Natural killer cell (primary cell): ENCODE measurements around the gene DIAPH3. TPM values are rescaled to one million over a fixed set of nuclear protein-coding genes. Genes with fewer than 3 reads are reported as not detected.

Experiments
- ATAC-seq, 3 donors: fragments of 150-1000 bp in 2 of 3; fragments of 200-7000 bp in 1 of 3; cut with Tn5 transposase; 1 replicate in 1 of 3; 2 replicates in 2 of 3; pipeline ENCODE4 v1.10.0; 2021; ENCODE audit warnings: mild to moderate bottlenecking in 2 of 3, moderate library complexity in 2 of 3
- DNase-seq, 2 donors: peaks; one replicate each; pipeline versions ENCODE4 v3.0.0 to v3.0.0-alpha.2; 2013 to 2021; ENCODE audit warnings: mixed read lengths in 1 of 2
- H3K27ac ChIP-seq: one replicate; pipeline ENCODE4 v1.5.1; 2013; ENCODE audit warnings: mild to moderate bottlenecking, low read length
- H3K27me3 ChIP-seq: one replicate; pipeline ENCODE4 v1.6.1; 2013; ENCODE audit warnings: low read length; ENCODE audit not compliant: control insufficient read depth, insufficient read depth
- H3K36me3 ChIP-seq: one replicate; pipeline ENCODE4 v1.6.1; 2013; ENCODE audit warnings: low read length; ENCODE audit not compliant: control insufficient read depth, insufficient read depth
- H3K4me1 ChIP-seq: one replicate; pipeline ENCODE4 v1.6.1; 2013; ENCODE audit warnings: low read length; ENCODE audit not compliant: control insufficient read depth, insufficient read depth
- H3K4me3 ChIP-seq: one replicate; pipeline ENCODE4 v1.5.1; 2013; ENCODE audit warnings: low read length
- H3K9me3 ChIP-seq: one replicate; pipeline ENCODE4 v1.6.1; 2013; ENCODE audit warnings: low read length; ENCODE audit not compliant: control insufficient read depth, insufficient read depth
- H3K27ac Mint-ChIP-seq, 2 donors: one replicate each; pipeline ENCODE4 v1.8.0; 2022; ENCODE audit warnings: mild to moderate bottlenecking in 2 of 2, mixed read lengths in 2 of 2, moderate library complexity in 1 of 2
- H3K27me3 Mint-ChIP-seq, 2 donors: one replicate each; pipeline ENCODE4 v1.8.0; 2022; ENCODE audit warnings: low read depth in 2 of 2, mixed read lengths in 2 of 2
- H3K36me3 Mint-ChIP-seq: one replicate; pipeline ENCODE4 v1.8.0; 2022; ENCODE audit warnings: mixed read lengths
- H3K4me1 Mint-ChIP-seq, 2 donors: one replicate each; pipeline ENCODE4 v1.8.0; 2022; ENCODE audit warnings: mixed read lengths in 2 of 2
- H3K4me3 Mint-ChIP-seq: one replicate; pipeline ENCODE4 v1.8.0; 2022; ENCODE audit warnings: mild to moderate bottlenecking, moderate library complexity, mixed read lengths
- H3K9me3 Mint-ChIP-seq, 2 donors: one replicate each; pipeline ENCODE4 v1.8.0; 2022; ENCODE audit warnings: mixed read lengths in 2 of 2
- WGBS: methylation state at CpG from one replicate; pipeline ENCODE4 v1.1.7; 2013; ENCODE audit warnings: missing lambda C conversion rate; ENCODE audit not compliant: insufficient coverage; 5-methylcytosine and 5-hydroxymethylcytosine counted together
- intact Hi-C: fragments of 100-400 bp; cut with micrococcal nuclease; formaldehyde crosslinking; loops from one replicate; pipeline ENCODE4 v1.14.2; 2022
- total RNA-seq, 4 donors: library from RNA; stranded (reverse); fragments of 120-200 nt in 1 of 4; gene quantifications; one replicate each; pipeline versions ENCODE4 v1.2.3 to v1.2.4, GENCODE V29; 2013 to 2022
- TF ChIP-seq, protein P1 (sequence below): fragments of 200-600 bp; IDR thresholded peaks from one replicate; pipeline ENCODE4 v1.8.0; 2022; ENCODE audit warnings: antibody characterized with exemption

The DIAPH3 gene
- total RNA-seq, 3 donors from 2014 or later (not counting 1 experiment from before 2014, with no cell fraction given), result 0.54 to 1.0 (median 0.98) TPM

DNA sequence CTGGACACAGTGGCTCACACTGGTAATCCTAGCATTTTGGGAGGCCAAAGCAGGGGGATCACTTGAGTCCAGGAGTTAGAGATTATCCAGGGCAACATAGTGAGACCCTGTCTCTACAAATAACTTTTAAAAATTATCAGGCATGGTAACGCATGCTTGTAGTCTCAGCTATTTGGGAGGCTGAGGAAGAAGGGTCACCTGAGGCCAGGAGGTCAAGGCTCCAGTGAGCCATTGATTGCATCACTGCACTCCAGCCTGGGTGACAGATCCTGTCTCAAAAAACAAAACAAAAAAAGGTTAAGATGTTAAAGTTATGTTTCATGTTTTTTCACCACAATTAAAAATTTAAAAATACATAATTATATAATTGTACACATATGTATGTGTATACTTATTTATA is 19.2 kb upstream of the DIAPH3 start:
- Histone ChIP-seq H3K9me3 (no peaks in the 10 kb centered on the region), H3K27me3 (peaks cover 5% of the 10 kb centered on the region), H3K27ac (no peak overlapping the region), H3K4me3 (no peak overlapping the region), H3K36me3 (no peaks in the 10 kb centered on the region), H3K4me1 (no peaks in the 10 kb centered on the region)
- no peaks in the 10 kb centered on the region for H3K36me3 Mint-ChIP-seq
- H3K27me3 Mint-ChIP-seq, result peaks cover 12% of the 10 kb centered on the region in 2 donors
- DNase-seq (no peak), ATAC-seq (no peak)
- TF ChIP-seq, protein P1, sequence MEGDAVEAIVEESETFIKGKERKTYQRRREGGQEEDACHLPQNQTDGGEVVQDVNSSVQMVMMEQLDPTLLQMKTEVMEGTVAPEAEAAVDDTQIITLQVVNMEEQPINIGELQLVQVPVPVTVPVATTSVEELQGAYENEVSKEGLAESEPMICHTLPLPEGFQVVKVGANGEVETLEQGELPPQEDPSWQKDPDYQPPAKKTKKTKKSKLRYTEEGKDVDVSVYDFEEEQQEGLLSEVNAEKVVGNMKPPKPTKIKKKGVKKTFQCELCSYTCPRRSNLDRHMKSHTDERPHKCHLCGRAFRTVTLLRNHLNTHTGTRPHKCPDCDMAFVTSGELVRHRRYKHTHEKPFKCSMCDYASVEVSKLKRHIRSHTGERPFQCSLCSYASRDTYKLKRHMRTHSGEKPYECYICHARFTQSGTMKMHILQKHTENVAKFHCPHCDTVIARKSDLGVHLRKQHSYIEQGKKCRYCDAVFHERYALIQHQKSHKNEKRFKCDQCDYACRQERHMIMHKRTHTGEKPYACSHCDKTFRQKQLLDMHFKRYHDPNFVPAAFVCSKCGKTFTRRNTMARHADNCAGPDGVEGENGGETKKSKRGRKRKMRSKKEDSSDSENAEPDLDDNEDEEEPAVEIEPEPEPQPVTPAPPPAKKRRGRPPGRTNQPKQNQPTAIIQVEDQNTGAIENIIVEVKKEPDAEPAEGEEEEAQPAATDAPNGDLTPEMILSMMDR, result no peak
- no peak overlapping the region for H3K4me3 Mint-ChIP-seq
- H3K9me3 Mint-ChIP-seq, result no peaks in the 10 kb centered on the region
- WGBS, result 100% methylated on average over 1 of the region's 1 CpG
- intact Hi-C loops, result no loop called here
- no peaks in the 10 kb centered on the region for H3K4me1 Mint-ChIP-seq
- no peak overlapping the region for H3K27ac Mint-ChIP-seq

DNA sequence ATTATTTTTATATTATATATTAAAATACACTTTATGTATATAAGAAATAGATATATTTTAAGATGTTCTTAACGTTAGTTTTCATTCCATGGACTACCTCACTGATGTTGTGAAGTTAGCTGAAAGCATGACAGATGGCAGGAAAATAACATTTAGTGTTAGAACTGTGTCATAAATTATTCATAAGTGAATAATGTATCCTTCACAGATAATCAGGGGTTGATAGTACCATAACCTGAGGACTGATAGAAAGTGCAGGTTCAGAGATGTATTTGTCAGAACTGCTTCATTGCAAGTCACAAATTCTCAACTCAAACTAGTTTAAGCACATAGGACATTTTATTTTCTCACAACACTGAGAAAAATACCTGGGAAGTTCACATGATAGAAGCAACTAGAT is 14.6 kb upstream of the DIAPH3 start:
- DNase-seq, result no peak
- no peak overlapping the region for H3K27ac ChIP-seq
- no peaks in the 10 kb centered on the region for H3K36me3 ChIP-seq
- no peak for ATAC-seq
- 60% methylated on average over 1 of the region's 1 CpG for WGBS
- H3K9me3 Mint-ChIP-seq, result no peaks in the 10 kb centered on the region
- H3K4me1 ChIP-seq, result no peaks in the 10 kb centered on the region
- H3K27ac Mint-ChIP-seq, result no peak overlapping the region
- peaks cover 12 to 13% of the 10 kb centered on the region in 2 donors for H3K27me3 Mint-ChIP-seq
- TF ChIP-seq, protein P1, result no peak
- intact Hi-C loops, result no loop called here
- no peak overlapping the region for H3K4me3 ChIP-seq
- peaks cover 2% of the 10 kb centered on the region for H3K27me3 ChIP-seq
- no peak overlapping the region for H3K4me3 Mint-ChIP-seq
- H3K9me3 ChIP-seq, result no peaks in the 10 kb centered on the region
- H3K4me1 Mint-ChIP-seq, result no peaks in the 10 kb centered on the region
- H3K36me3 Mint-ChIP-seq, result no peaks in the 10 kb centered on the region

DNA sequence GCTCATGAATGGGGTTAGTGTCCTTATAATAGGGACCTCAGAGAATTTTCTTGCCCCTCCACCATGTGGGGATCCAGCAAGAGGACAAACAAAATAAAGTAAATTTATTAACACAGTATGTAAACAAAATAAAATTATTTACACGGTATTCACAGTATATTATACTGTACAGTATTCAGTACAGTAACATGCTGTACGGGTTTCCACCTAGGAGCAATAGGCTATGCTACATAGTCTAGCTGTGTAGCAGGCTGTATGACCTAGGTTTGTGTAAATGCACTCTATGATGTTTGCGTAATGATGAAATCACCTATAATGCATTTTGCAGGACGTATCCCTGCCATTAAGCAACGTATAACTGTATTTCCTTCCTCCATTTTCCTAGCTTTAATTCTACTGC is 11.8 kb upstream of the DIAPH3 start:
- Mint-ChIP-seq H3K27me3 (peaks cover 19 to 26% of the 10 kb centered on the region in 2 donors), H3K4me1 (no peaks in the 10 kb centered on the region), H3K9me3 (no peaks in the 10 kb centered on the region), H3K36me3 (no peaks in the 10 kb centered on the region), H3K4me3 (no peak overlapping the region), H3K27ac (no peak overlapping the region)
- DNase-seq (no peak), ATAC-seq (no peak)
- 85% methylated on average over 4 of the region's 5 CpGs for WGBS
- no peaks in the 10 kb centered on the region for H3K9me3 ChIP-seq
- no peaks in the 10 kb centered on the region for H3K36me3 ChIP-seq
- H3K4me1 ChIP-seq, result no peaks in the 10 kb centered on the region
- intact Hi-C loops, result no loop called here
- no peak overlapping the region for H3K4me3 ChIP-seq
- TF ChIP-seq, protein P1, result no peak
- peaks cover 2% of the 10 kb centered on the region for H3K27me3 ChIP-seq
- H3K27ac ChIP-seq, result no peak overlapping the region

GRCh38 chr13:60174113-60174512 is 10.4 kb upstream of the DIAPH3 start:
- Histone ChIP-seq H3K27ac (no peak overlapping the region), H3K27me3 (peaks cover 2% of the 10 kb centered on the region), H3K4me3 (no peak overlapping the region), H3K4me1 (no peaks in the 10 kb centered on the region), H3K36me3 (no peaks in the 10 kb centered on the region), H3K9me3 (no peaks in the 10 kb centered on the region)
- TF ChIP-seq, protein P1, result no peak
- WGBS, result 92% methylated on average over 5 of the region's 5 CpGs
- H3K9me3 Mint-ChIP-seq, result no peaks in the 10 kb centered on the region
- H3K4me3 Mint-ChIP-seq, result no peak overlapping the region
- DNase-seq, result no peak
- no peak overlapping the region for H3K27ac Mint-ChIP-seq
- intact Hi-C loops, result no loop called here
- H3K36me3 Mint-ChIP-seq, result no peaks in the 10 kb centered on the region
- ATAC-seq, result no peak
- peaks cover 24 to 33% of the 10 kb centered on the region in 2 donors for H3K27me3 Mint-ChIP-seq
- H3K4me1 Mint-ChIP-seq, result no peaks in the 10 kb centered on the region
